NT2/D1 (cell line): ENCODE measurements around the gene KBTBD3.
"Not testable (repeated sequence)": the region's sequence is repeated elsewhere in the genome, so short reads cannot be mapped to it uniquely, and the experiment has no call there.

ENCODE experiments used
- DNase-seq: peaks from one replicate; pipeline ENCODE4 v3.0.0-alpha.2; 2011; ENCODE audit warnings: low read depth, low spot score
- H3K27me3 ChIP-seq: 2 replicates; pipeline ENCODE4 v1.6.0; 2011; ENCODE audit warnings: mild to moderate bottlenecking; ENCODE audit not compliant: insufficient read length, insufficient read depth
- H3K36me3 ChIP-seq: 2 replicates; pipeline ENCODE4 v1.6.1; 2011; ENCODE audit warnings: mild to moderate bottlenecking, low read length, mixed read lengths; ENCODE audit not compliant: insufficient read depth, insufficient read length
- H3K4me1 ChIP-seq: 2 replicates; pipeline ENCODE4 v1.5.1; 2011; ENCODE audit not compliant: insufficient read depth, insufficient read length
- H3K4me3 ChIP-seq: 2 replicates; pipeline ENCODE4 v1.5.1; 2011; ENCODE audit warnings: low read depth; ENCODE audit not compliant: insufficient read length
- H3K9ac ChIP-seq: 2 replicates; pipeline ENCODE4 v1.6.0; 2011; ENCODE audit warnings: low read depth; ENCODE audit not compliant: insufficient read length
- H3K9me3 ChIP-seq: 2 replicates; pipeline ENCODE4 v1.5.1; 2011; ENCODE audit warnings: mild to moderate bottlenecking, low read length; ENCODE audit not compliant: insufficient read depth
- SUZ12 ChIP-seq: IDR thresholded peaks from 2 replicates; pipeline ENCODE4 v1.6.1; 2011; ENCODE audit not compliant: insufficient read length, insufficient read depth; ENCODE audit errors: extremely low read depth
- YY1 ChIP-seq: IDR thresholded peaks from 2 replicates; pipeline ENCODE4 v1.6.1; 2011; ENCODE audit not compliant: insufficient read length, insufficient read depth
- ZNF274 ChIP-seq: IDR thresholded peaks from 2 replicates; pipeline ENCODE4 v1.6.1; 2011; ENCODE audit warnings: mild to moderate bottlenecking, low read depth, low read length

Gene KBTBD3

GRCh38 chr11:106059617-106060016 is 17.5 kb downstream of the KBTBD3 start:
- Histone ChIP-seq H3K4me1 (no peaks in the 10 kb centered on the region), H3K4me3 (no peak overlapping the region), H3K9ac (no peak overlapping the region), H3K27me3 (no peaks in the 10 kb centered on the region), H3K9me3 (no peaks in the 10 kb centered on the region), H3K36me3 (no peaks in the 10 kb centered on the region)
- DNase-seq: no peak
- TF ChIP-seq YY1: no peak
- TF ChIP-seq ZNF274: no peak
- no peak for TF ChIP-seq SUZ12

DNA sequence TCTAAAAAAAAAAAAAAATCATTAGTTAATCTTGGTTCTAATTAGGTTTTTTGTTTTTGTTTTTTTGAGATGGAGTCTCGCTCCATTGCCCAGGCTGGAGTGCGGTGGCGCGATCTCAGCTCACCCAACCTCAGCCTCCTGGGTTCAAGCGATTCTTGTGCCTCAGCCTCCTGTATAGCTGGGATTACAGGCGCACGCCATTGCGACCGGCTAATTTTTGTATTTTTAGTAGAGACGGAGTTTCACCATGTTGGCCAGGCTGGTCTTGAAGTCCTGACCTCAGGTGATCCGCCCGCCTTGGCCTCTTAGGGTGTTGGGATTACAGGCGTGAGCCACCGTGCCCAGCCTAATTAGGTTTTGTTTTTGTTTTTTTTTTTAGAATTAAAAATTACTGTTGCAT is 18.8 kb downstream of the KBTBD3 start:
- H3K9me3 ChIP-seq, H3K4me3 ChIP-seq, H3K27me3 ChIP-seq, H3K9ac ChIP-seq, H3K4me1 ChIP-seq, DNase-seq, H3K36me3 ChIP-seq: not testable (repeated sequence)

DNA sequence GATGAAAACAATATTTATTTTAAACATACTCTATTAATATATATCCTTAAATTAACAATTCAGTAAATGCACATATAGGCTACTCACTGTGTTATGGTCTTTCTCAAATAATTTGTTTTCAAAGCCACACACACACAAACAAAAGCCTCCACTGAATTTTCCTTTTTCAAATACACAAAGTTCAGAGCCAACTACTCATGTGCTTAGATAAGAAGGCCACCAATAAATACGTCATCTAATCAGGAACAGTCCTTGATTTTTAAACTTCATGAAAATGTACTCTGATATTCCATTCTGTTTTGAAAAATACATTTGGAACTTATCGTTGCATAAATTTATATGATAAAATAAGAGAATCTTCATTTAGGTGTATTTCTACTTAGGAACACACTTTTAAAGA is 26.0 kb downstream of the KBTBD3 start:
- no peaks in the 10 kb centered on the region for H3K9me3 ChIP-seq
- no peaks in the 10 kb centered on the region for H3K27me3 ChIP-seq
- H3K4me1 ChIP-seq: no peaks in the 10 kb centered on the region
- no peak for TF ChIP-seq ZNF274
- no peak for TF ChIP-seq YY1
- no peak for TF ChIP-seq SUZ12
- no peaks in the 10 kb centered on the region for H3K36me3 ChIP-seq
- H3K4me3 ChIP-seq: no peak overlapping the region
- no peak for DNase-seq
- H3K9ac ChIP-seq: no peak overlapping the region

GRCh38 chr11:106049727-106050476 is 27.2 kb downstream of the KBTBD3 start:
- Histone ChIP-seq H3K36me3 (no peaks in the 10 kb centered on the region), H3K4me1 (no peaks in the 10 kb centered on the region), H3K9me3 (no peaks in the 10 kb centered on the region), H3K4me3 (no peak overlapping the region), H3K9ac (no peak overlapping the region), H3K27me3 (no peaks in the 10 kb centered on the region)
- no peak for DNase-seq
- TF ChIP-seq ZNF274: no peak
- no peak for TF ChIP-seq YY1
- no peak for TF ChIP-seq SUZ12

GRCh38 chr11:106047631-106048030 is 29.5 kb downstream of the KBTBD3 start:
- Histone ChIP-seq H3K4me3 (no peak overlapping the region), H3K9me3 (no peaks in the 10 kb centered on the region), H3K36me3 (no peaks in the 10 kb centered on the region), H3K4me1 (no peaks in the 10 kb centered on the region), H3K27me3 (no peaks in the 10 kb centered on the region), H3K9ac (no peak overlapping the region)
- no peak for DNase-seq
- no peak for TF ChIP-seq YY1
- no peak for TF ChIP-seq ZNF274
- TF ChIP-seq SUZ12: no peak

GRCh38 chr11:106043540-106043939 is 33.6 kb downstream of the KBTBD3 start:
- DNase-seq: no peak
- TF ChIP-seq ZNF274: no peak
- Histone ChIP-seq H3K9ac (no peak overlapping the region), H3K36me3 (no peaks in the 10 kb centered on the region), H3K9me3 (no peaks in the 10 kb centered on the region), H3K4me1 (no peaks in the 10 kb centered on the region), H3K27me3 (no peaks in the 10 kb centered on the region), H3K4me3 (no peak overlapping the region)

GRCh38 chr11:106032861-106033260 is 44.3 kb downstream of the KBTBD3 start:
- Histone ChIP-seq H3K36me3 (no peaks in the 10 kb centered on the region), H3K4me1 (no peaks in the 10 kb centered on the region), H3K9ac (no peak overlapping the region), H3K9me3 (no peaks in the 10 kb centered on the region), H3K27me3 (no peaks in the 10 kb centered on the region), H3K4me3 (no peak overlapping the region)
- TF ChIP-seq YY1 (no peak), SUZ12 (no peak), ZNF274 (no peak)
- DNase-seq: no peak

GRCh38 chr11:106031936-106032335 is 45.2 kb downstream of the KBTBD3 start:
- Histone ChIP-seq H3K27me3 (no peaks in the 10 kb centered on the region), H3K9ac (no peak overlapping the region), H3K4me3 (no peak overlapping the region), H3K4me1 (no peaks in the 10 kb centered on the region), H3K36me3 (no peaks in the 10 kb centered on the region), H3K9me3 (no peaks in the 10 kb centered on the region)
- no peak for DNase-seq
- TF ChIP-seq ZNF274: no peak
- TF ChIP-seq SUZ12: no peak
- TF ChIP-seq YY1: no peak
